MM.1S (cell line): ENCODE results near the gene CCDC158.

Experiments
- EZH2 ChIP-seq: fragments of 300-600 bp; sonication (generic); optimal IDR thresholded peaks from 2 replicates; pipeline ENCODE3; 2017; ENCODE audit warnings: low read depth, mild to moderate bottlenecking, antibody characterized with exemption, low read length, mixed read lengths
- EZH2phosphoT487 ChIP-seq: fragments of 300-600 bp; sonication (generic); IDR thresholded peaks from 2 replicates; pipeline ENCODE4 v1.6.1; 2018; ENCODE audit warnings: antibody characterized with exemption, low read length
- TF ChIP-seq, protein P1 (sequence below): fragments of 300-600 bp; sonication (generic); IDR thresholded peaks from 2 replicates; pipeline ENCODE4 v1.5.1; 2016; ENCODE audit warnings: antibody characterized with exemption, low read length, mixed read lengths

GRCh38 chr4:76458297-76458696 is 37.4 kb upstream of the CCDC158 start:
- TF ChIP-seq EZH2 (no peak), EZH2phosphoT487 (no peak)
- TF ChIP-seq, protein P1, sequence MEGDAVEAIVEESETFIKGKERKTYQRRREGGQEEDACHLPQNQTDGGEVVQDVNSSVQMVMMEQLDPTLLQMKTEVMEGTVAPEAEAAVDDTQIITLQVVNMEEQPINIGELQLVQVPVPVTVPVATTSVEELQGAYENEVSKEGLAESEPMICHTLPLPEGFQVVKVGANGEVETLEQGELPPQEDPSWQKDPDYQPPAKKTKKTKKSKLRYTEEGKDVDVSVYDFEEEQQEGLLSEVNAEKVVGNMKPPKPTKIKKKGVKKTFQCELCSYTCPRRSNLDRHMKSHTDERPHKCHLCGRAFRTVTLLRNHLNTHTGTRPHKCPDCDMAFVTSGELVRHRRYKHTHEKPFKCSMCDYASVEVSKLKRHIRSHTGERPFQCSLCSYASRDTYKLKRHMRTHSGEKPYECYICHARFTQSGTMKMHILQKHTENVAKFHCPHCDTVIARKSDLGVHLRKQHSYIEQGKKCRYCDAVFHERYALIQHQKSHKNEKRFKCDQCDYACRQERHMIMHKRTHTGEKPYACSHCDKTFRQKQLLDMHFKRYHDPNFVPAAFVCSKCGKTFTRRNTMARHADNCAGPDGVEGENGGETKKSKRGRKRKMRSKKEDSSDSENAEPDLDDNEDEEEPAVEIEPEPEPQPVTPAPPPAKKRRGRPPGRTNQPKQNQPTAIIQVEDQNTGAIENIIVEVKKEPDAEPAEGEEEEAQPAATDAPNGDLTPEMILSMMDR: no peak
